Activated CD8-positive, alpha-beta T cell treated with anti-CD3 and anti-CD28 coated beads, Interleukin-2, amount 10 ng/mL, durations not matched to agents 7 days and 5 days (primary cell): ENCODE measurements around the gene DDX10. TPM values are rescaled to one million over a fixed set of nuclear protein-coding genes. Genes with fewer than 3 reads are reported as not detected.

Source experiments
- ATAC-seq: fragments of 150-1000 bp; cut with Tn5 transposase; one replicate; pipeline ENCODE4 v1.10.0; 2021; ENCODE audit warnings: moderate library complexity
- CTCF ChIA-PET: fragments of 350-600 bp; sonication (Branson Sonifier 250); formaldehyde crosslinking; loops from one replicate; lab custom pipeline; 2021; ENCODE audit warnings: antibody characterized with exemption; lab: Charles Lee
- POLR2A ChIA-PET: fragments of 350-600 bp; sonication (Branson Sonifier 250); formaldehyde crosslinking; loops from one replicate; lab custom pipeline; 2021; ENCODE audit warnings: antibody characterized with exemption; lab: Charles Lee
- DNase-seq: peaks from one replicate; pipeline ENCODE4 v3.0.0-alpha.2; 2020
- H3K27ac Mint-ChIP-seq: one replicate; pipeline ENCODE4 v1.8.0; 2021; ENCODE audit warnings: mild to moderate bottlenecking, mixed read lengths
- H3K27me3 Mint-ChIP-seq: one replicate; pipeline ENCODE4 v1.8.0; 2021; ENCODE audit warnings: low read depth, mixed read lengths
- H3K36me3 Mint-ChIP-seq: one replicate; pipeline ENCODE4 v1.8.0; 2021; ENCODE audit warnings: low read depth, mixed read lengths
- H3K4me1 Mint-ChIP-seq: one replicate; pipeline ENCODE4 v1.8.0; 2021; ENCODE audit warnings: low read depth, mixed read lengths
- H3K4me3 Mint-ChIP-seq: one replicate; pipeline ENCODE4 v1.8.0; 2021; ENCODE audit warnings: mild to moderate bottlenecking, mixed read lengths
- H3K9me3 Mint-ChIP-seq: one replicate; pipeline ENCODE4 v1.8.0; 2022; ENCODE audit warnings: mixed read lengths; ENCODE audit not compliant: insufficient read depth
- total RNA-seq, 2 experiments: library from RNA; stranded (reverse); gene quantifications; one replicate each; pipeline ENCODE4 v1.2.3, GENCODE V29; 2021

Gene DDX10
- total RNA-seq, 2 experiments from 2014 or later: 26.3 to 31.6 TPM

- CTCF ChIA-PET: interaction anchor here (2.2 to 2.7 kb wide), 2 partner anchors 52 to 85 kb away, joined by 6 to 10 read pairs; no protein-coding TSS in a partner anchor
- Mint-ChIP-seq H3K27me3 (no peaks in the 10 kb centered on the region), H3K4me3 (no peak overlapping the region), H3K9me3 (no peaks in the 10 kb centered on the region), H3K4me1 (peaks cover 19% of the 10 kb centered on the region), H3K36me3 (peaks cover 4% of the 10 kb centered on the region), H3K27ac (no peak overlapping the region)
- DNase-seq (no peak), ATAC-seq (no peak)
- POLR2A ChIA-PET: no interaction called here
These were observed 121.6 kb downstream of the DDX10 start for GRCh38 chr11:108786281-108786990.

GRCh38 chr11:108787105-108787504 lies 122.2 kb downstream of the DDX10 start:
- ChIA-PET POLR2A (no interaction called here), CTCF (interaction anchor here (2.2 to 2.7 kb wide), 2 partner anchors 53 to 84 kb away, joined by 6 to 10 read pairs; no protein-coding TSS in a partner anchor)
- Mint-ChIP-seq H3K36me3 (peaks cover 4% of the 10 kb centered on the region), H3K27ac (no peak overlapping the region), H3K27me3 (no peaks in the 10 kb centered on the region), H3K9me3 (no peaks in the 10 kb centered on the region), H3K4me1 (peaks cover 19% of the 10 kb centered on the region), H3K4me3 (no peak overlapping the region)
- no peak for DNase-seq
- no peak for ATAC-seq

GRCh38 chr11:108788565-108789199 lies 123.8 kb downstream of the DDX10 start:
- ChIA-PET CTCF (interaction anchor here (1.0 to 2.7 kb wide), 5 partner anchors 15 to 83 kb away, joined by 3 to 10 read pairs (median 4); no protein-coding TSS in a partner anchor), POLR2A (no interaction called here)
- no peak overlapping the region for H3K4me3 Mint-ChIP-seq
- ATAC-seq (no peak), DNase-seq (no peak)
- H3K27me3 Mint-ChIP-seq: no peaks in the 10 kb centered on the region
- H3K9me3 Mint-ChIP-seq: no peaks in the 10 kb centered on the region
- peaks cover 4% of the 10 kb centered on the region for H3K36me3 Mint-ChIP-seq
- H3K27ac Mint-ChIP-seq: no peak overlapping the region
- H3K4me1 Mint-ChIP-seq: peaks cover 19% of the 10 kb centered on the region

GRCh38 chr11:108790501-108791299 lies 125.8 kb downstream of the DDX10 start:
- CTCF ChIA-PET: no interaction called here
- no peak overlapping the region for H3K27ac Mint-ChIP-seq
- H3K4me1 Mint-ChIP-seq: peaks cover 6% of the 10 kb centered on the region

GRCh38 chr11:108793138-108793537 lies 128.3 kb downstream of the DDX10 start:
- Mint-ChIP-seq H3K4me3 (no peak overlapping the region), H3K9me3 (no peaks in the 10 kb centered on the region), H3K27ac (no peak overlapping the region), H3K36me3 (no peaks in the 10 kb centered on the region), H3K4me1 (no peaks in the 10 kb centered on the region), H3K27me3 (no peaks in the 10 kb centered on the region)
- DNase-seq: no peak
- ChIA-PET POLR2A (no interaction called here), CTCF (no interaction called here)
- no peak for ATAC-seq

More at GRCh38 chr11:108790501-108791299, 125.8 kb downstream of the DDX10 start:
- Mint-ChIP-seq H3K36me3 (no peaks in the 10 kb centered on the region), H3K27me3 (no peaks in the 10 kb centered on the region), H3K9me3 (no peaks in the 10 kb centered on the region), H3K4me3 (no peak overlapping the region)
- POLR2A ChIA-PET: no interaction called here
- DNase-seq: no peak
- ATAC-seq: no peak

- POLR2A ChIA-PET: no interaction called here
- no peaks in the 10 kb centered on the region for H3K4me1 Mint-ChIP-seq
- H3K9me3 Mint-ChIP-seq: no peaks in the 10 kb centered on the region
- ATAC-seq (no peak), DNase-seq (no peak)
- CTCF ChIA-PET: no interaction called here
- no peaks in the 10 kb centered on the region for H3K36me3 Mint-ChIP-seq
- H3K27me3 Mint-ChIP-seq: no peaks in the 10 kb centered on the region
- no peak overlapping the region for H3K4me3 Mint-ChIP-seq
- no peak overlapping the region for H3K27ac Mint-ChIP-seq
These were observed 128.7 kb downstream of the DDX10 start for GRCh38 chr11:108793611-108794010.

- H3K27me3 Mint-ChIP-seq: no peaks in the 10 kb centered on the region
- no peaks in the 10 kb centered on the region for H3K4me1 Mint-ChIP-seq
- H3K9me3 Mint-ChIP-seq: no peaks in the 10 kb centered on the region
- CTCF ChIA-PET: no interaction called here
- POLR2A ChIA-PET: no interaction called here
- no peak overlapping the region for H3K4me3 Mint-ChIP-seq
- no peak for ATAC-seq
- DNase-seq: no peak
- no peaks in the 10 kb centered on the region for H3K36me3 Mint-ChIP-seq
- H3K27ac Mint-ChIP-seq: no peak overlapping the region
These were observed 131.7 kb downstream of the DDX10 start for GRCh38 chr11:108796551-108796950.

GRCh38 chr11:108797578-108798100 lies 132.8 kb downstream of the DDX10 start:
- H3K36me3 Mint-ChIP-seq: no peaks in the 10 kb centered on the region
- no peak overlapping the region for H3K4me3 Mint-ChIP-seq
- no peak overlapping the region for H3K27ac Mint-ChIP-seq
- no peaks in the 10 kb centered on the region for H3K9me3 Mint-ChIP-seq
- no peaks in the 10 kb centered on the region for H3K4me1 Mint-ChIP-seq
- ChIA-PET CTCF (no interaction called here), POLR2A (no interaction called here)
- ATAC-seq (no peak), DNase-seq (no peak)
- no peaks in the 10 kb centered on the region for H3K27me3 Mint-ChIP-seq

GRCh38 chr11:108802492-108802891 lies 137.6 kb downstream of the DDX10 start:
- Mint-ChIP-seq H3K27me3 (no peaks in the 10 kb centered on the region), H3K4me1 (no peaks in the 10 kb centered on the region), H3K36me3 (no peaks in the 10 kb centered on the region), H3K4me3 (no peak overlapping the region), H3K27ac (no peak overlapping the region), H3K9me3 (no peaks in the 10 kb centered on the region)
- ATAC-seq: no peak
- DNase-seq: no peak
- ChIA-PET CTCF (interaction anchor here (0.6 kb wide), 1 partner anchor 1214 kb away, joined by 4 read pairs; no protein-coding TSS in a partner anchor), POLR2A (no interaction called here)

GRCh38 chr11:108803776-108804175 lies 138.9 kb downstream of the DDX10 start:
- no peak for ATAC-seq
- no peaks in the 10 kb centered on the region for H3K27me3 Mint-ChIP-seq
- no peaks in the 10 kb centered on the region for H3K4me1 Mint-ChIP-seq
- no peaks in the 10 kb centered on the region for H3K9me3 Mint-ChIP-seq
- ChIA-PET CTCF (interaction anchor here (0.7 kb wide), 1 partner anchor 69 kb away, joined by 3 read pairs; no protein-coding TSS in a partner anchor), POLR2A (no interaction called here)
- H3K4me3 Mint-ChIP-seq: no peak overlapping the region
- no peak overlapping the region for H3K27ac Mint-ChIP-seq
- DNase-seq: no peak
- H3K36me3 Mint-ChIP-seq: no peaks in the 10 kb centered on the region

- H3K27me3 Mint-ChIP-seq: no peaks in the 10 kb centered on the region
- peaks cover 3% of the 10 kb centered on the region for H3K36me3 Mint-ChIP-seq
- H3K4me3 Mint-ChIP-seq: no peak overlapping the region
- POLR2A ChIA-PET: no interaction called here
- H3K9me3 Mint-ChIP-seq: no peaks in the 10 kb centered on the region
- CTCF ChIA-PET: interaction anchor here (0.7 kb wide), 1 partner anchor 69 kb away, joined by 3 read pairs; no protein-coding TSS in a partner anchor
- ATAC-seq (no peak), DNase-seq (no peak)
- H3K27ac Mint-ChIP-seq: no peak overlapping the region
- H3K4me1 Mint-ChIP-seq: peaks cover 5% of the 10 kb centered on the region
These were observed 139.6 kb downstream of the DDX10 start for GRCh38 chr11:108804511-108804910.
